Body of pancreas (tissue), 4 donors: ENCODE measurements around the gene FAM20C.

Experiments used
- CTCF ChIP-seq, 7 experiments: fragments of 450-650 bp in 4 of 7; fragments of 200-600 bp in 3 of 7; sonication (generic) in 3 of 7; IDR thresholded peaks; one replicate each; pipeline ENCODE4 v1.5.1; 2016 to 2019; ENCODE audit warnings: antibody characterized with exemption in 7 of 7
- POLR2A ChIP-seq, 3 donors: fragments of 450-650 bp; IDR thresholded peaks; one replicate each; pipeline ENCODE4 v1.6.1; 2016; ENCODE audit warnings: antibody characterized with exemption in 3 of 3, mild to moderate bottlenecking in 2 of 3

- TF ChIP-seq POLR2A (IDR thresholded peaks at IDR 0.05) = no peak
- TF ChIP-seq CTCF (IDR thresholded peaks at IDR 0.05) = no peak
Observed at GRCh38 chr7:226281-226895, 34.0 kb downstream of the FAM20C start.
